Activated CD8-positive, alpha-beta memory T cell treated with anti-CD3 and anti-CD28 coated beads, Interleukin-2, amount 10 ng/mL, durations not matched to agents 7 days and 5 days (primary cell): ENCODE measurements around the gene CMTM7. TPM values are rescaled to one million over a fixed set of nuclear protein-coding genes. Genes with fewer than 3 reads are reported as not detected.

ENCODE experiments used
- ATAC-seq: fragments of 150-1000 bp; cut with Tn5 transposase; one replicate; pipeline ENCODE4 v1.10.0; 2021; ENCODE audit warnings: moderate library complexity
- CTCF ChIA-PET: fragments of 350-600 bp; sonication (Branson Sonifier 250); formaldehyde crosslinking; loops from one replicate; lab custom pipeline; 2021; ENCODE audit warnings: antibody characterized with exemption; lab: Charles Lee
- DNase-seq: peaks from one replicate; pipeline ENCODE4 v3.0.0-alpha.2; 2020
- H3K27ac Mint-ChIP-seq: one replicate; pipeline ENCODE4 v1.8.0; 2021; ENCODE audit warnings: mild to moderate bottlenecking, mixed read lengths
- H3K27me3 Mint-ChIP-seq: one replicate; pipeline ENCODE4 v1.8.0; 2021; ENCODE audit warnings: mixed read lengths
- H3K36me3 Mint-ChIP-seq: one replicate; pipeline ENCODE4 v1.8.0; 2021; ENCODE audit warnings: mild to moderate bottlenecking, mixed read lengths
- H3K4me1 Mint-ChIP-seq: one replicate; pipeline ENCODE4 v1.8.0; 2021; ENCODE audit warnings: mixed read lengths
- H3K4me3 Mint-ChIP-seq: one replicate; pipeline ENCODE4 v1.8.0; 2021; ENCODE audit warnings: mild to moderate bottlenecking, moderate library complexity, mixed read lengths
- H3K9me3 Mint-ChIP-seq: one replicate; pipeline ENCODE4 v1.8.0; 2022; ENCODE audit warnings: low read depth, mixed read lengths
- total RNA-seq, 2 experiments: library from RNA; stranded (reverse); gene quantifications; one replicate each; pipeline ENCODE4 v1.2.3, GENCODE V29; 2021

The CMTM7 gene
- total RNA-seq, 2 experiments from 2014 or later = 42.6 to 49.8 TPM

DNA sequence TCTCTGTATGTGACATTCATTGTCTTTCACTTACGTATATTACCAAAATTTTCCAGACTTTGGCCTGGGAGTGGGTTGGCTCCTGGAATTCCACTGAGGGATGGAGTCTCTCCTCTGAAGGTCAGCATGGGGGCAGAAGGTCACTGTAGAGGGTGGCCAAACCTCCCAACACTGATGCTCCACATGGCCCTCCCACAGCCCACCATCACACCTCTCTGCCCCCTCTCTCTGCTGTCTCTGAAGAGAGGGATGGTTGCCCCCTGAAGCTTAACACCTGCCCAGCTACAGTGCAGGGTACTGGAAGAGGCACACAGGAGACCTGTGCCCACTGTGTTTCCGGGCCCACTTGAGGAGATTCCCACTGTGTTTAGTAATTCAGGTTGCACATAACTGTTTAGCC is 58.8 kb downstream of the CMTM7 start:
- CTCF ChIA-PET = interaction anchor here (0.9 to 3.3 kb wide), 4 partner anchors 15 to 75 kb away, joined by 3 to 20 read pairs (median 6); no protein-coding TSS in a partner anchor
- Mint-ChIP-seq H3K4me3 (no peak overlapping the region), H3K4me1 (peaks cover 10% of the 10 kb centered on the region), H3K9me3 (no peaks in the 10 kb centered on the region), H3K27ac (no peak overlapping the region), H3K27me3 (no peaks in the 10 kb centered on the region), H3K36me3 (peaks cover 35% of the 10 kb centered on the region)
- peak; percentile 25 for DNase-seq
- ATAC-seq = no peak

DNA sequence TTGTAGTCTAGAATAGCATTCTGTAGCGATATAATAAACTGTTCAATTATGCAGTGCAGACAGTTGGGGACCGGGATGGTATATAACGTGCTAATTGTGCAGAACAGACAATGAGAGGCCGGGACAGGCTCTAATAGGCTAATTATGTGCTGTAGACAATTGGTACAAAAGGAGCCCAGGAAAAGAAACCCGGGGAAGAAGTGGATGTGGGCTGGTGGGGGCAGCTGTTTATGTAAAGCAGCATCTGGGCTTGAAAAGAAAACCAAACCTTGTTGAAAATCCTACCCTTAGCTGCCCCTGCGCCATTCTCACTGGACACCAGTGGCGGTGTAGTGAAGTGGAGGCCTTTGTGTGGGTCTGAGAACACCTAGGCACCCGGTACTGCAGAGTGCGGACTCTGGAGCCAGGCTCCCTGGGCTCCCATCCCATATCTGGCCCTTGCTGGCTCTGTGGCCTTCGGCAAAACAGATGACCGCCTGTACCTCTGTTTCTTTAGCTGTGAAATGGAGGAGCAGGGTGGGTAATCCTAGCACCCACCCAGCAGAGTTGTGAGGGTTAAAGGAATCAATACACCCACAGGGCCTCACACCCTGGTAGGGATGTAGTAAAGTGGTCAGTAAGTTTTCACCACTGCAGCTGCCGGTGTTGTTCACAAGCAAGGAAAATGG is 59.5 kb downstream of the CMTM7 start:
- Mint-ChIP-seq H3K27me3 (no peaks in the 10 kb centered on the region), H3K27ac (no peak overlapping the region), H3K9me3 (no peaks in the 10 kb centered on the region), H3K4me1 (peaks cover 17% of the 10 kb centered on the region), H3K36me3 (peaks cover 31% of the 10 kb centered on the region), H3K4me3 (no peak overlapping the region)
- CTCF ChIA-PET = interaction anchor here (1.0 to 3.3 kb wide), 4 partner anchors 11 to 76 kb away, joined by 3 to 20 read pairs (median 6); no protein-coding TSS in a partner anchor
- DNase-seq (peak; percentile 26), ATAC-seq (no peak)

DNA sequence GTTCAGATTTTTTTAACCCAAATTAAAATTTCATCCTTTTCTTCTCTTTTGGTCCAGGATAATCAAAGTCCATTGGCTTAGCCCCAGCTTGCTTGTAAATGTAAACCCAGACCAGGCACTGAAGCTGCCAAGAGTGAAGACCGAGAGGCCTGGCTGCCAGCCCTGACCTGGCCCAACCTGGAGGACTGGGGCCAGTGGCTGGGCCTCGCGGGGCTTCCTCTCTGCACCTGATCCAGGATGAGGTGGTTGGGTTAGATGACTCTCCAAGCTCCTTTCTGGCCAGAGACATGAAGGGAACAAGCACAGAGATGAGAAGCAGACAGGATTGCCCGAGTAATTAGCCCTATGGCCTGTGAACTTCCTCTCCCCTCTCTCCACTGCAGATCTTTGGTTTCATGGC is 60.4 kb downstream of the CMTM7 start:
- Mint-ChIP-seq H3K9me3 (no peaks in the 10 kb centered on the region), H3K27ac (no peak overlapping the region), H3K4me1 (peaks cover 26% of the 10 kb centered on the region), H3K27me3 (no peaks in the 10 kb centered on the region), H3K4me3 (no peak overlapping the region), H3K36me3 (peaks cover 24% of the 10 kb centered on the region)
- CTCF ChIA-PET = interaction anchor here (1.0 to 1.6 kb wide), 2 partner anchors 12 to 19 kb away, joined by 3 to 6 read pairs; no protein-coding TSS in a partner anchor
- DNase-seq (no peak), ATAC-seq (no peak)

DNA sequence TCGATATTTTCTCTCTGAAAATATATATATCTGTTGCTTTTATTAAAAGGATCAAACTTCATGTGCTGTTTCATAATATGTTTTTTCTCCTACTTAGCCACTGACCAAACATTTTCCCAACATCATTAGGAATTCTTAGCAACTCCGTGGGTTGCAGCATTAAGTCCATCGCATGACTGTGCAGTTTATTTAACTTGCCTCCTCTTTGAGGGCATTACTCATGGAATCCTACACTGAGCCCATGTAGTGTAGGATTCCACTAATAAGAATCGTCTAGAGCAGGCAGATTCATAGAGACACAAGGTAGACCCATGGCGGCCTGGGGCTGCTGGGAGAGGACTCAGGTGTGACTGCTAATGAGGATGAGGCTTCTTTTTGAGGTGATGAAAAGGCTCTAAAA is 61.7 kb downstream of the CMTM7 start:
- no peaks in the 10 kb centered on the region for H3K27me3 Mint-ChIP-seq
- CTCF ChIA-PET = no interaction called here
- H3K9me3 Mint-ChIP-seq = no peaks in the 10 kb centered on the region
- H3K4me1 Mint-ChIP-seq = peaks cover 30% of the 10 kb centered on the region
- no peak overlapping the region for H3K4me3 Mint-ChIP-seq
- peaks cover 18% of the 10 kb centered on the region for H3K36me3 Mint-ChIP-seq
- peak; percentile 4 for DNase-seq
- H3K27ac Mint-ChIP-seq = peak overlapping the region; percentile 15
- ATAC-seq = no peak

DNA sequence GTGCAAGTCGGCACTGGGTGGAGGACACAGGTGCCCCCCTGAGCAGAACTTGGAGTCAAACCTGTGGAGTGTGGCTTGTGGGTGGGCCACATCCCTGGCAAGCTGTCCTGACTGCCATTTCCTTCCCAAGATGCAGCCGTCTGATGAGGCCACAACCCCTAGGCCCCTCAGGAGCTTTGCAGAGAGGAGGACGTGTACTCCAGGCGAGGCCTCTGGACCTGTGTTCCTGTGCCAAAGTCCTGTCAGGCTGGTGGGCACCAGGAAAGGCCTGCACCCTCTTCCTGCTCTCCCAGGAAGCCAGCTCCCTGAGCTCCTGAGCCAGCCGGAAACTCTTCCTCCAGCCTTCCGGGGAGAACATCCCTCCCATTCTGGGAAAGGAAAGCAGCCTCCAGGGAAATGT is 62.5 kb downstream of the CMTM7 start:
- Mint-ChIP-seq H3K9me3 (no peaks in the 10 kb centered on the region), H3K27ac (no peak overlapping the region), H3K36me3 (peaks cover 15% of the 10 kb centered on the region), H3K4me1 (peaks cover 31% of the 10 kb centered on the region), H3K27me3 (no peaks in the 10 kb centered on the region), H3K4me3 (no peak overlapping the region)
- peak; percentile 40 for DNase-seq
- ATAC-seq = no peak
- CTCF ChIA-PET = interaction anchor here (1.2 to 4.8 kb wide), 3 partner anchors 14 to 78 kb away, joined by 3 to 35 read pairs (median 4); no protein-coding TSS in a partner anchor

DNA sequence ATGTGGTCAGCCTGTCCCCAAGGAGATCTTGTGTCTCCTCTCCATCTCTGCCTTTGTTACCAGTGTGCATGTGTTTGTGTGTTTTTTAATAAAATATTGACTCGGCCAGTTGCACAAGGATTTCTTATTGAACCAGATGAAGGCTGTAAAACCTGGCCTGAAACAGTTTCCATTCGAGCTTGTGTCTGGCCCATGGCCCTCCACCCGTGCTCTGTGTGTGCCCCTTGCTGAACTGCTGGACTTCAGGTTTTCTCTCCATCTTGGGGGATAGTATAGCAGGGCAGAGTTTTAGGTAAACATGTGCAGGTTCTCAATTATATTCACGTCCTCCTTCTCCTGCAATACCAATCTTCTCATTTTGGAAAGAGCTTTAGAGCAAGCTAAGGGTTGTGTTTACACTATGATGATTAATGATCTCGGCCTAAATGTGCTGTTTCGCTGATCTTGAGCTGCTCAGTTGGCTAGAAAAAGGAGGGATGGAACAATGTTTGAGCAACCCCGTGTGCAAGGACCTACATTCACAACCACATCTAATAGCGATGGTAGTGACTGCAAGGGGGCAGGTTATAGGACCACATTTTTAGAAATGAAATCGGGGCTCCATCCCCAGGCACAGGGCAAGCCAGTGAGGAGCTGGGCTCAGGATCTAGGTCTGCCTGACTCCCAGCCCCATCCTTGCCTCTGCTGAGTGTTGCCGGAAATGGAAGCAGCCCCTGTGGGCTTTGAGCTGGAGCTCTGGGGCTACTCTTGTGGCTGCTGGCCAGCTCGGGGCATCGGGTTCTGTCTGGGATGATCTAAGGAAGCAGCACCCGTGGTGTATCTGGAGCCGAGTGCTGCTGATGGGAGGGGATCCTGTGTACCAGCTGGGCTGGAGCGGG is 63.3 kb downstream of the CMTM7 start:
- H3K36me3 Mint-ChIP-seq = peaks cover 15% of the 10 kb centered on the region
- no peak overlapping the region for H3K4me3 Mint-ChIP-seq
- no peak for ATAC-seq

DNA sequence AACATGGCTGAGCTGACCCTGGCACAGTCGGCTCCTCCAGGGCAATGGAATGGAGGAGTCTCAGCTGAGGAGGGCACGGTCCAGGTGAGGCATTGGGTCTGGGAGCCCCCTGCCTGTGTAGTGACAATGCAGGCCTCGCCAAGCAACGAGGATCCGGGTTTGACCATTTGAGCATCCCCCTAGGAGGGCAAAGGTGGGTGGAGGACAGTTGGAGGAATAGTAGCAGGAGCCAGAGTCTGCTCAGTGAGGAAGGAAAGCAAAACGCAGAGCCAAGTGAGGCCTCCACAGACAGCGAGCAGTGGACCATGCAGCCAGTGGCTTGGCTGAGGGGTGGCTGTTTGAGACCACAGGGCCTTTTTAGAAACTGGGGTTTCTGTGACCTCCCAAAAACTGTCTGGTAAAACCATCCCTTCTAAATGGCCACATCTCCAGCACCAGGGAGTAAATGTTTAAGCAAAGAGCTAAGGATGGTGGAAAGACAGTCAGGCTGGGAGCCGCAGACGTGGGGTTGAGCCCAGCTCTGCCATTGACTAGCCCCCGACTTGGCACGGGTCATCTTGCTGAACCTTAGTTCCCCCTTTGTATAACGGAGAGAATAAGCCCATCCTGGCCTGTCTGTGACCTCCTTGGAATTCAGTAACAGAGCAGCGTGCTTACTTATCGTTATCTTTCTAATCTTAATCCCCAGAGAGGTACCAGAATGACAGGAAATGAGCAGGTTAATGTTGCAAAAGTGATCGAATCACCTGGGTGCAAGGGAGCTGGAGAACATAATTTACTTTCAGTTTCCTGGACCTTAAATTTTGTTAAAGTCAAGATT is 64.2 kb downstream of the CMTM7 start:
- Mint-ChIP-seq H3K4me3 (peak overlapping the region; percentile 28), H3K27me3 (no peaks in the 10 kb centered on the region), H3K9me3 (no peaks in the 10 kb centered on the region), H3K27ac (peak overlapping the region; percentile 93), H3K36me3 (peaks cover 13% of the 10 kb centered on the region), H3K4me1 (peaks cover 31% of the 10 kb centered on the region)
- DNase-seq = peak; percentile 39
- CTCF ChIA-PET = interaction anchor here (1.1 to 4.8 kb wide), 14 partner anchors 9 to 81 kb away, joined by 3 to 35 read pairs (median 4); no protein-coding TSS in a partner anchor
- no peak for ATAC-seq

More for the DNA sequence above, 63.3 kb downstream of the CMTM7 start:
- CTCF ChIA-PET = interaction anchor here (1.1 to 4.8 kb wide), 8 partner anchors 13 to 79 kb away, joined by 3 to 35 read pairs (median 4); no protein-coding TSS in a partner anchor
- H3K27me3 Mint-ChIP-seq = no peaks in the 10 kb centered on the region
- peak overlapping the region; percentile 93 for H3K27ac Mint-ChIP-seq
- H3K4me1 Mint-ChIP-seq = peaks cover 31% of the 10 kb centered on the region
- DNase-seq = peak; percentile 39
- no peaks in the 10 kb centered on the region for H3K9me3 Mint-ChIP-seq

DNA sequence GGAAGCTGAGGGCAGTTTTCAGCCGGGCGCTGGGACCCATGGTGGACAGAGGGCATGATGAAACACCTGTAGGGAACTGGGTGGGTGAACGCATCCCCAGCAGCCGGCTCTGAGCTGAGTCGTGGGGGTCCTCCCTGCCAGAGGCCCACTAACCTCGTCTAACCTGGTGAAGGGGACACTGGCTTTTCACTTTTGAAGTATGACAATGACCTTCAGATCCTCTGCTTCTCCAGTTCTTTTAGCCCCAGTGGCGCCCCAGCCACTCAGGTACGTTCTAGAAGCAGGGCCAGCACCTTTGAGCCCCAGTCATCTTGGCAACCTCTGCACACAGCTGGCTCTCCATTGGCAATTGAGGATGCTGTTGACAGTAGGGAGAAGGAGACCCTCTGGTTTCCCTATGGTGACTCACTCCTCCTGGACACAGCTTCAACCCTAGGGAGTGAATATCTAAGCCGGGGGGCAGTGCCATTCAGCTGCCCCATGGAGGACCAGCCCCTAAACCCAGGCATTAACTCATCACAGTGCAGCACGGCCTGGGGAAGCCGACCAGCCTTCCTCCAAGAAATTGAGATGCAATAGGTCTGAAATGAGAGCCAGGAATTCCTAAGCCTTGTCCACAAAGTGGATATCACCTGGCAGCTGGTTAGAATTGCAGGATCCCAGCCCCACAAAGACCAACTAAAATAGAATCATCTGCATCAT is 64.9 kb downstream of the CMTM7 start:
- DNase-seq (no peak), ATAC-seq (no peak)
- H3K36me3 Mint-ChIP-seq = peaks cover 13% of the 10 kb centered on the region
- peak overlapping the region; percentile 28 for H3K4me3 Mint-ChIP-seq
- no peaks in the 10 kb centered on the region for H3K9me3 Mint-ChIP-seq
- peak overlapping the region; percentile 93 for H3K27ac Mint-ChIP-seq
- H3K27me3 Mint-ChIP-seq = no peaks in the 10 kb centered on the region
- CTCF ChIA-PET = interaction anchor here (1.1 to 4.8 kb wide), 13 partner anchors 10 to 82 kb away, joined by 3 to 35 read pairs (median 6); no protein-coding TSS in a partner anchor
- peaks cover 31% of the 10 kb centered on the region for H3K4me1 Mint-ChIP-seq

DNA sequence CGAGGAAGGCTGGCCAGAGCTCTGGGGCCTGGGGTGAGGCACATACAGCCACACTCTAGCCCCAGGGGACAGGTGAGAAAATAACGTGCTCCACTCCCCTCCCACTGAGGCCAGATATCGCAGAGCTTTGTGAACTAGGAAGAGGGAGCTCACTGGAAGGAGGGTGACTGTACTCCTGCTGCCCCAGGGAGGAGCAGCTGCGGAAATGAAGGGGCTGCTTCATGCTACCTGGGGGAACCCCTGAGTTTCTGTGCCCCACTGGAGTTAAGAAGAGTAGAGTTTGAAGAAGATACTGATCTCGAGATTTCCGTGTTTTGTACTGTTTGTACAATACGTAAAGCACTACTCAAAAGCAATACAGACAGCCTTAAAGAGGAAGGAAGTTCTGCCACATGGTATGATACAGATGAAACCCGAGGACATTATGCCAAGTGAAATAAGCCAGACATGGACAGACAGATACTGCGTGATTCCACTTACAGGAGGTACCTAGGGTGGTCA is 66.4 kb downstream of the CMTM7 start:
- H3K27me3 Mint-ChIP-seq = no peaks in the 10 kb centered on the region
- no peaks in the 10 kb centered on the region for H3K9me3 Mint-ChIP-seq
- CTCF ChIA-PET = interaction anchor here (0.8 to 4.8 kb wide), 11 partner anchors 10 to 83 kb away, joined by 3 to 35 read pairs (median 9); no protein-coding TSS in a partner anchor
- DNase-seq (peak; percentile 65), ATAC-seq (peak; percentile 27)
- peaks cover 31% of the 10 kb centered on the region for H3K4me1 Mint-ChIP-seq
- H3K4me3 Mint-ChIP-seq = peak overlapping the region; percentile 44
- peaks cover 13% of the 10 kb centered on the region for H3K36me3 Mint-ChIP-seq
- H3K27ac Mint-ChIP-seq = peak overlapping the region; percentile 93

DNA sequence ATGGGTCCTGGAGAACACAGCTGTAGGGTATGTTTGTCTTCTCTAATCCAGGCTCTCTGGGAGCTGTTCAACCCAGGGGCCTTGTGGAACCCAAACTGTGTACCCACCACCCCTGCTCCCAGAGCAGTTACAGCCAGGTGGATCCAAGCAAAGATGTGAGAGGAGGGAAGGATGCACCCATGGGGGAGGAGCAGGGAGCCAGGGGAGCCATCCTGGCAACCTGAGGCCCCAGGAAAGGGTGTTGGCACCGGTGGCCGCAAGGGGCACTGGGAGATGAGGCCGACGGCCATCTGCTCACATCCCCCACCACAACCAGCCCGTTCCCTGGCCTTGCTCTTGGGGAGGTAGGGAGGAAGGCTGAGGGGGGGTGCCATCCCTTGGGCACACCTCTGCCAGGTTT is 67.8 kb downstream of the CMTM7 start:
- H3K4me3 Mint-ChIP-seq = no peak overlapping the region
- DNase-seq (peak; percentile 42), ATAC-seq (no peak)
- peaks cover 9% of the 10 kb centered on the region for H3K36me3 Mint-ChIP-seq
- no peaks in the 10 kb centered on the region for H3K27me3 Mint-ChIP-seq
- H3K4me1 Mint-ChIP-seq = peaks cover 31% of the 10 kb centered on the region
- H3K27ac Mint-ChIP-seq = no peak overlapping the region
- H3K9me3 Mint-ChIP-seq = no peaks in the 10 kb centered on the region
- CTCF ChIA-PET = interaction anchor here (0.9 to 3.4 kb wide), 7 partner anchors 10 to 85 kb away, joined by 3 to 15 read pairs (median 6); no protein-coding TSS in a partner anchor

DNA sequence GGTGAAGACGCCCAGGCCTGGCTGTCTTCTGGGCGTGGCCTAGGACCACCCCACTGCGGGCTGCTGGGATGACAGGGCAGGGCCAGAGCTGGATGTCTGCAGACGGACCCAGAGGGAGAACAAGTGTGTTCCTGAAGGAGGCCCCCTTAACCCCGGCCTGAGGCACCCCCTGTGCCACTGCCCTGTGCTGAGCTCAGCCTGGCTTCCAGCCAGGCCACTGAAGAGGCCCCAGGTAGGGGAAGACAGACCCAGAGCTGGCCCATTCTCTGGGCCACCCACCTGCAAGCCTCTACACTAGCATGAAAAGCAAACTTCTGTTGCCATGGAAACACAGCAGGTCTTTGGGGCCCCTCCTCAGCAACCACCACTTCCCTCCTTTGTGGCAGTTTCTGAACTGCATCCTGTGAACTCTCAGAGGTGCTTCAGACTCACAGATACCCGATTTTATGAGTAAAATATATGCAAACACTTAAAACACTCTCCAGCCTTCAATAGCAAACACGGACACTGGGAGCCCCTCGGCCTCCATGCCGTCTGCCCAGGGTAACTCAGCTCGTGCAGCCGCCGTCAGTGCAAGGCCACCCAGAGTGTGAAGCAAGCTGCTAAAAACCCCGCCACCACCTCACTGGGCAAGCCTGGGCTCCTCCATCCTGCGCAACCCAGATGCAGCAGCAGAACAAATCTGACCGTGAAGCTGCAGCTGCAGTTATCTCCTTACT is 68.5 kb downstream of the CMTM7 start:
- Mint-ChIP-seq H3K4me3 (peak overlapping the region; percentile 67), H3K27me3 (no peaks in the 10 kb centered on the region), H3K4me1 (peaks cover 29% of the 10 kb centered on the region), H3K27ac (no peak overlapping the region), H3K36me3 (peaks cover 7% of the 10 kb centered on the region), H3K9me3 (no peaks in the 10 kb centered on the region)
- peak; percentile 89 for ATAC-seq
- CTCF ChIA-PET = interaction anchor here (0.9 to 3.4 kb wide), 10 partner anchors 9 to 163 kb away, joined by 3 to 15 read pairs (median 4); no protein-coding TSS in a partner anchor
- DNase-seq = peak; percentile 92
